ENCODE measurements around the gene IP6K2.

The IP6K2 gene

DNA sequence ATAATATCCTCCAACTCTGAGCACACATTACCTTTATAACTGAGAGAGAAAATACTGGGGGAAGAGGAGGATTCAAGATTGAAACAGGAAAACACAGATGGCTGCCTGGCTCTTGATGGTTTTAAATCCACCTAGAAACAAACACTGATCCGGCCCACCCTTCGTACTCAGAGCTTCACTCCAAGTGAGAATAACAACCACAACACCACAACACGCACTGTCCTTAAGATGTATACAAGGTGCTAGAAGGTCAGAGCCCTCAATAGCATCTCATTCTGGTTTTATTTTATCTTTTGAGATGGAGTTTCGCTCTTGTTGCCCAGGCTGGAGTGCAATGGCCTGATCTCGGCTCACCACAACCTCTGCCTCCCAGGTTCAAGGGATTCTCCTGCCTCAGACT is 9.9 kb downstream of the IP6K2 start:
- TF ChIP-seq, protein P1, sequence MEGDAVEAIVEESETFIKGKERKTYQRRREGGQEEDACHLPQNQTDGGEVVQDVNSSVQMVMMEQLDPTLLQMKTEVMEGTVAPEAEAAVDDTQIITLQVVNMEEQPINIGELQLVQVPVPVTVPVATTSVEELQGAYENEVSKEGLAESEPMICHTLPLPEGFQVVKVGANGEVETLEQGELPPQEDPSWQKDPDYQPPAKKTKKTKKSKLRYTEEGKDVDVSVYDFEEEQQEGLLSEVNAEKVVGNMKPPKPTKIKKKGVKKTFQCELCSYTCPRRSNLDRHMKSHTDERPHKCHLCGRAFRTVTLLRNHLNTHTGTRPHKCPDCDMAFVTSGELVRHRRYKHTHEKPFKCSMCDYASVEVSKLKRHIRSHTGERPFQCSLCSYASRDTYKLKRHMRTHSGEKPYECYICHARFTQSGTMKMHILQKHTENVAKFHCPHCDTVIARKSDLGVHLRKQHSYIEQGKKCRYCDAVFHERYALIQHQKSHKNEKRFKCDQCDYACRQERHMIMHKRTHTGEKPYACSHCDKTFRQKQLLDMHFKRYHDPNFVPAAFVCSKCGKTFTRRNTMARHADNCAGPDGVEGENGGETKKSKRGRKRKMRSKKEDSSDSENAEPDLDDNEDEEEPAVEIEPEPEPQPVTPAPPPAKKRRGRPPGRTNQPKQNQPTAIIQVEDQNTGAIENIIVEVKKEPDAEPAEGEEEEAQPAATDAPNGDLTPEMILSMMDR (IDR thresholded peaks at IDR 0.05; ENCODE audit: low read depth, low read length) = no peak
- no peak for DNase-seq (ENCODE audit: low read depth, low spot score)
- in situ Hi-C loops (cut with HindIII; ENCODE audit: low sequenced_read_pairs) = no loop called here

DNA sequence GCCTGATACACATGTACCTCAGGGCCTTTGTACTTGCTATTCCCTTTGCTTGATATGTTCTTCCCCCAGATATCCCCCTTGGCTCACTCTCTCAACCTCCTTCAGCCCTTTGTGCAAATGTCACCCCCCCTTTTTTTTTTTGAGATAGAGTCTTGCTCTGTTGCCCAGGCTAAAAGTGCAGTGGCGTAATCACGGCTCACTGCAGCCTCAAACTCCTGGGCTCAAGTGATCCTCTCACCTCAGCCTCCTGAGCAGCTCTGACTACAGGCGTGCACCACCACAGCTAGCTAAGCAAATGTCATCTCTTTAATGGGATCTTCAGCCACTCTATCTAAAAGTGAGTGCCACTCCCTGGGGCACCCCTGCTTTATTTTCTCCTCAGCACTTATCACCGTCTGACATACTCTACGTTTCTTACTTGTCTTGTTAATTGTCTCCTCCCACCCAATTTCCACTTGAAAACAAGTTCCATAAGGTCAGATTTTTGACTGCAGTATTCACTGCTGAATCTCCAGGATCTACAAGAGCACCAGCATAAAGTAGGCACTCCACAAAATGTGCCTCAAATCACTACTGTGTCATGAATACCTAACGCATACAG is 14.6 kb downstream of the IP6K2 start:
- in situ Hi-C loops (cut with HindIII; ENCODE audit: low sequenced_read_pairs) = no loop called here
- no peak overlapping the region for H3K4me3 ChIP-seq (ENCODE audit: low read depth, low read length)
- DNase-seq (ENCODE audit: low read depth, low spot score) = no peak
- TF ChIP-seq, protein P1 (IDR thresholded peaks at IDR 0.05; ENCODE audit: low read depth, low read length) = no peak

More for the DNA sequence above, 9.9 kb downstream of the IP6K2 start:
- no peak overlapping the region for H3K4me3 ChIP-seq (ENCODE audit: low read depth, low read length)

DNA sequence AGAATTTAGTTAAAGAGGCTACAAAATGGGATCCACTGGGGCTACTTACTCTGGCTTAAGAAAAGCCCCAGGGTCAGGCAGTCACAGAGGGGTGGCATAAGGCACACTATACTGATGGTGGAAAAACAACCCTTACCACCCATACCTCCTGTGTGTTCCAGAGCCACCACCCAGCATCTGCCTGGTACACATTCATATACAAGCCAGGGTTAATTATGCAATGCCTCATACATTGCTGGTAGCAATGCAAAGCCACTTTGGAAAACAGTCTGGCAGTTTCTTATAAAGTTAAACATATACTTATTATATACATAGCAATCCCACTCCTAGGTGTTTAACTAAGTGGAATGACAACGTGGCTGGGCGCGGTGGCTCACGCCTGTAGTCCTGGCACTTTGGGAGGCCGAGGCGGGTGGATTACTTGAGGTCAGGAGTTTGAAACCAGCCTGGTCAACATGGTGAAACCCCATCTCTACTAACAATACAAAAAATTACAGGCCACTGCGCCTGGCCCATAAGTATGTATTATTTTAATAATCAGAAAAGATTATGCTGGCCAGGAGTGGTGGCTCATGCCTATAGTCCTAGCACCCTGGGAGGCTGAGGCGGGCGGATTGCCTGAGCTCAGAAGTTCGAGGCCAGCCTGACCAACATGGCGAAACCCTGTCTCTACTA is 16.2 kb downstream of the IP6K2 start:
- TF ChIP-seq, protein P1 (IDR thresholded peaks at IDR 0.05; ENCODE audit: low read depth, low read length) = no peak
- H3K4me3 ChIP-seq (ENCODE audit: low read depth, low read length) = no peak overlapping the region
- DNase-seq (ENCODE audit: low read depth, low spot score) = no peak
- in situ Hi-C loops (cut with HindIII; ENCODE audit: low sequenced_read_pairs) = no loop called here

DNA sequence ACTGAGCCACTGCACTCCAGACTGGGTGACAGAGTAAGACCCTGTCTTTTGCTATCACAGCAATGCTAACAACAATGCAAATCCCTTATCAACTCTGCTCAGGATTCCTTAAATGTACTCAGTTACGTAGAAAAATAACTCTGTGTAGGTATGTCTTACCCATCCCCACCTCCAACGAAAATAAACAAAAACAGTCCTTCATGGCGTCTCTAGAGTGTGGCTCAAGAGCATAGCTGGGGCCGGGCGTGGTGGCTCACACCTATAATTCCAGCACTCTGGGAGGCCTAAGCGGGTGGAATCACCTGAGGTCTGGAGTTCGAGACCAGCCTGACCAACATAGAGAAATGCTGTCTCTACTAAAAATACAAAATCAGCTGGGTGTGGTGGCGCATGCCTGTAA is 18.1 kb downstream of the IP6K2 start:
- no peak for DNase-seq (ENCODE audit: low read depth, low spot score)
- in situ Hi-C loops (cut with HindIII; ENCODE audit: low sequenced_read_pairs) = no loop called here
- TF ChIP-seq, protein P1 (IDR thresholded peaks at IDR 0.05; ENCODE audit: low read depth, low read length) = no peak
- no peak overlapping the region for H3K4me3 ChIP-seq (ENCODE audit: low read depth, low read length)

DNA sequence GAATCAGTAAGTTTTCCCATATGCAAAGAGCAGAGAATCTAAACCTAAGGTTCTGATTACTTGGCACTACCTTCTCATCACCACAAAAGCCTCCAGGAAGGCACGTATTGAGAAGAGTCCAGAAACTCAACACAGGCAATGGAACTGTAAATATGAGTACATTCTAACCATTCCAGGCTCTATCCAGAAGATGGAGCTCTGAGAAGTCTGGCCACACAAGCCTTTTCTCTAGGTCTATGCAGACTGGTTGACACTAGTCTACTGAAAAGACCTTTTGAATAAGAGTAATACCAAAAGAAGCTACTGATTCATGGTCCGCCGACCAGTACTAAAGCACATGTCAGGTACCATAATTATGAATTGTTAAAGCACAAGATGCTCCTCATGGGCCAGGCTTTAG is 19.1 kb downstream of the IP6K2 start:
- H3K4me3 ChIP-seq (ENCODE audit: low read depth, low read length) = no peak overlapping the region
- no peak for DNase-seq (ENCODE audit: low read depth, low spot score)
- TF ChIP-seq, protein P1 (IDR thresholded peaks at IDR 0.05; ENCODE audit: low read depth, low read length) = no peak
- in situ Hi-C loops (cut with HindIII; ENCODE audit: low sequenced_read_pairs) = no loop called here

DNA sequence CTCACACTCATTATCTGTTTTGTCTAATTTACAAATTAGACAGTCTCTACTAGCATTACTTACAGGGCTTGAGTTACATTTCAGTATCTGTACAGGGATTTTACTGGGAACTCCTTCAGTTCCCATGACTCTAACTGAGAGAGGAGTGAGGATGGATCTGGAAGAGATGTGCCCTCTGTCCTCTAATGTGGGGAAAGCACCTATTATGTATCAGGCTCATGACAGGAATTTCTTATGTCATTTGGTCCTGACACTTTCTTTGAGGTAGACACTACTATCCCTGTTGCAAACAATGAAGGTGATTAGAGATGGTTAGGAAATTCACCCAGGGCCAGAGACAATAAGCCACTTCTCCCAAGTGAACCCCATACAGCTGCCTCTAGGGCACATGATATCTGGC is 20.4 kb downstream of the IP6K2 start:
- no peak for DNase-seq (ENCODE audit: low read depth, low spot score)
- H3K4me3 ChIP-seq (ENCODE audit: low read depth, low read length) = no peak overlapping the region
- in situ Hi-C loops (cut with HindIII; ENCODE audit: low sequenced_read_pairs) = no loop called here
- TF ChIP-seq, protein P1 (IDR thresholded peaks at IDR 0.05; ENCODE audit: low read depth, low read length) = no peak
